ENCODE data around the gene KLF5. TPM values are rescaled to one million over a fixed set of nuclear protein-coding genes. Genes with fewer than 3 reads are reported as not detected.
"Not testable (repeated sequence)": the region's sequence is repeated elsewhere in the genome, so short reads cannot be mapped to it uniquely, and the experiment has no call there.

Gene KLF5
- total and polyA plus RNA-seq, 7 experiments from 2014 or later = 1.7 to 13.3 (median 5.5) TPM

GRCh38 chr13:73045031-73045430 lies 13.8 kb upstream of the KLF5 start:
- ATAC-seq = no peak
- Mint-ChIP-seq H3K4me3 (no peak overlapping the region), H3K27me3 (no peaks in the 10 kb centered on the region), H3K36me3 (no peaks in the 10 kb centered on the region), H3K9me3 (no peaks in the 10 kb centered on the region), H3K4me1 (no peaks in the 10 kb centered on the region), H3K27ac (no peak overlapping the region)
- no peaks in the 10 kb centered on the region for H3K4me1 ChIP-seq (ENCODE audit: control insufficient read depth in 2 of 2, insufficient read depth in 2 of 2, low read length in 2 of 2)
- no peaks in the 10 kb centered on the region for H3K27me3 ChIP-seq (ENCODE audit: control insufficient read depth in 2 of 2, insufficient read depth in 2 of 2, low read length in 2 of 2)
- H3K27ac ChIP-seq (ENCODE audit: low read depth, low read length) = no peak overlapping the region
- POLR2A ChIA-PET = no interaction called here
- no peaks in the 10 kb centered on the region for H3K36me3 ChIP-seq (ENCODE audit: control insufficient read depth in 2 of 3, insufficient read depth in 3 of 3, low read length in 3 of 3)
- H3K4me3 ChIP-seq (ENCODE audit: low read length) = no peak overlapping the region
- CTCF ChIA-PET = interaction anchor here (0.7 kb wide), 1 partner anchor 322 kb away, joined by 3 read pairs; no protein-coding TSS in a partner anchor
- intact Hi-C loops (cut with micrococcal nuclease) = no loop called here
- H3K9me3 ChIP-seq (ENCODE audit: control insufficient read depth in 2 of 3, low read length in 3 of 3) = no peaks in the 10 kb centered on the region
- no peak for DNase-seq

DNA sequence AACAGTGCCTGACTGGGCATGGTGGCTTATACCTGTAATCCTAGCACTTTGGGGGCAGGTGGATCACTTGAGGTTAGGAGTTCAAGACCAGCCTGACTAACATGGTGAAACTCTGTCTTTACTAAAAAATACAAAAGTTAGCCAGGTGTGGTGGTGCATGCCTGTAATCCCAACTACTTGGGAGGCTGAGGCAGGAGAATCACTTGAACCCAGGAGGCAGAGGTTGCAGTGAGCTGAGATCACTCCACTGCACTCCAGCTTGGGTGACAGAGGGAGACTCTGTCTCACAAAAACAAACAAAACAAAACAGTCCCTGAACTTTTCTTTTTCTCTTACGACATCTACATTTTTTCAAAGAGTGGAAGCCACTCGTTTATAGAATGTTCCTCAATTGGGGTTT lies 10.2 kb upstream of the KLF5 start:
- H3K27ac ChIP-seq (ENCODE audit: low read depth, low read length); H3K36me3 Mint-ChIP-seq; H3K4me3 ChIP-seq (ENCODE audit: low read length); H3K9me3 ChIP-seq (ENCODE audit: control insufficient read depth in 2 of 3, low read length in 3 of 3); H3K9me3 Mint-ChIP-seq; DNase-seq; ATAC-seq; H3K27ac Mint-ChIP-seq; H3K27me3 ChIP-seq (ENCODE audit: control insufficient read depth in 2 of 2, insufficient read depth in 2 of 2, low read length in 2 of 2); intact Hi-C loops (cut with micrococcal nuclease); H3K4me3 Mint-ChIP-seq; CTCF ChIA-PET; POLR2A ChIA-PET; H3K4me1 ChIP-seq (ENCODE audit: control insufficient read depth in 2 of 2, insufficient read depth in 2 of 2, low read length in 2 of 2); H3K4me1 Mint-ChIP-seq; H3K36me3 ChIP-seq (ENCODE audit: control insufficient read depth in 2 of 3, insufficient read depth in 3 of 3, low read length in 3 of 3); H3K27me3 Mint-ChIP-seq: not testable (repeated sequence)

DNA sequence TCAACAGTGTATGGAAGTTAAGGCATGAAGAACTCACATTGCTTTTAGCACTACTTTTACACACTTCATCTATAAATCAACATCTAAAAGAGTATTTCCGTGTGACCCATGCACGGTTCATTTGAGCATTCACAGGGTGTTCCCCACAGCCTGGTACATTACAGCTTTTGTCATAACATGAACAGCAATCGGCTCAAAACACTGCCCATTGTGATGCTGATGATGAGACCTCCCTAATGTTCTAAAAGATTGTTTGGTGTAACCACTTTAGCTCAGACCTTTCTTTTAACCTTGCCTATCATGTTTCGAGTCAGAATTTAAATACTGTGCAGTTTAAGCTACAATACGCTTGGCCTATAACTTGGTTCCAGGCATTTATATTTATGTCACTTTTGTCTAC lies 4.1 kb upstream of the KLF5 start:
- H3K36me3 Mint-ChIP-seq = peaks cover 0 to 8% (median 0%) of the 10 kb centered on the region in 5 donors
- intact Hi-C loops (cut with micrococcal nuclease) = loop anchor here (5.0 kb wide), 4 partner anchors 363 to 1233 kb away; partner anchors contain the start of gene KLF12 (in 1 of the 2)
- Histone ChIP-seq H3K36me3 (ENCODE audit: control insufficient read depth in 2 of 3, insufficient read depth in 3 of 3, low read length in 3 of 3) (no peaks in the 10 kb centered on the region), H3K4me3 (ENCODE audit: low read length) (no peak overlapping the region), H3K4me1 (ENCODE audit: control insufficient read depth in 2 of 2, insufficient read depth in 2 of 2, low read length in 2 of 2) (peaks cover 4 to 6% of the 10 kb centered on the region in 2 donors), H3K27me3 (ENCODE audit: control insufficient read depth in 2 of 2, insufficient read depth in 2 of 2, low read length in 2 of 2) (peaks cover 5 to 10% of the 10 kb centered on the region in 2 donors), H3K9me3 (ENCODE audit: control insufficient read depth in 2 of 3, low read length in 3 of 3) (no peaks in the 10 kb centered on the region), H3K27ac (ENCODE audit: low read depth, low read length) (no peak overlapping the region)
- H3K27me3 Mint-ChIP-seq = peaks cover 27 to 48% (median 40%) of the 10 kb centered on the region in 5 donors
- POLR2A ChIA-PET = interaction anchor here (0.7 kb wide), 1 partner anchor 64 kb away, joined by 3 read pairs; no protein-coding TSS in a partner anchor
- H3K4me1 Mint-ChIP-seq = peaks cover 0 to 13% (median 11%) of the 10 kb centered on the region in 7 donors
- CTCF ChIA-PET = interaction anchor here (1.0 kb wide), 1 partner anchor 39 kb away, joined by 3 read pairs; no protein-coding TSS in a partner anchor
- DNase-seq (no peak), ATAC-seq (no peak)
- no peak overlapping the region for H3K27ac Mint-ChIP-seq
- peaks cover 0 to 2% (median 0%) of the 10 kb centered on the region in 11 donors for H3K9me3 Mint-ChIP-seq
- H3K4me3 Mint-ChIP-seq = no peak overlapping the region

DNA sequence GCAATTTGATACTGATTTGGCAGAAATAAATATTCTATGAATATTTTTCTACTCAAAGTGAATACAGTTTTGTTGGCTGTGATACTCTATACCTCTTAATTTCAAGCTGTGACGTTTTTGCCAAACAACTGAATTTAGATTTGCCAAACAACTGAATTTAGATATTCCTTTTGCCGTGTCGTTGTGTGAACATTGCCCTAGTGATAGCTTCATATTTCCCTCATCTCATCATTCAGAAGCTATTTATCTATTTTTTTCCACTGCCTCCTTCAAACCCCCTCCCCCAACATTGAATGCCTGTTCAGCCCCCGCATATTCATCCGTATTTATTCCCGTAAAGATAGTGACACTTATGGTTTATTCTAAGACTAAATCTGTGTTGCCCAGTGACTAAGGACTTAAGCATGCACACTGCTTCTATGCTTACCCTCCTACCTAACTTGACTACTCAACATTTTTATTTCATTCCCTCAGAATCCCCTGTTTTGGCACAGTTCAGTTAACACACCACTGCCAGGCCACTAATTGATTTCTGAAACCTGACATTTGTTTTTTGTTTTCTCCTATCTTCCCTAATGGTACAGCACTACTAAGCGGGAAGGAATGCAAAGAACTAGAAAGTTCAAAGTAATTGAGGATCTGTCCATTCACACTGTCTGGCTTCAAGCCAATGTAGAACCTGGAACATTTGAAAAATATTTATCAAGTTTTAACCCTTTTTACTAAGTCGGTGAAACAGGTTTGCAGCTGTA lies 2.8 kb upstream of the KLF5 start:
- Histone ChIP-seq H3K36me3 (ENCODE audit: control insufficient read depth in 2 of 3, insufficient read depth in 3 of 3, low read length in 3 of 3) (no peaks in the 10 kb centered on the region), H3K9me3 (ENCODE audit: control insufficient read depth in 2 of 3, low read length in 3 of 3) (no peaks in the 10 kb centered on the region), H3K27ac (ENCODE audit: low read depth, low read length) (no peak overlapping the region), H3K4me1 (ENCODE audit: control insufficient read depth in 2 of 2, insufficient read depth in 2 of 2, low read length in 2 of 2) (peaks cover 4 to 10% of the 10 kb centered on the region in 2 donors), H3K4me3 (ENCODE audit: low read length) (no peak overlapping the region), H3K27me3 (ENCODE audit: control insufficient read depth in 2 of 2, insufficient read depth in 2 of 2, low read length in 2 of 2) (peaks cover 5 to 10% of the 10 kb centered on the region in 2 donors)
- no peak overlapping the region for H3K4me3 Mint-ChIP-seq
- H3K9me3 Mint-ChIP-seq = peaks cover 0 to 2% (median 0%) of the 10 kb centered on the region in 11 donors
- DNase-seq = no peak
- no peak for ATAC-seq
- H3K27me3 Mint-ChIP-seq = peaks cover 23 to 57% (median 45%) of the 10 kb centered on the region in 5 donors
- intact Hi-C loops (cut with micrococcal nuclease) = loop anchor here (5.0 kb wide), 4 partner anchors 361 to 1231 kb away; partner anchors contain the start of gene KLF12 (in 1 of the 2)
- CTCF ChIA-PET = no interaction called here
- POLR2A ChIA-PET = no interaction called here
- no peak overlapping the region for H3K27ac Mint-ChIP-seq
- peaks cover 0 to 8% (median 0%) of the 10 kb centered on the region in 5 donors for H3K36me3 Mint-ChIP-seq
- H3K4me1 Mint-ChIP-seq = peaks cover 6 to 25% (median 23%) of the 10 kb centered on the region in 7 donors

DNA sequence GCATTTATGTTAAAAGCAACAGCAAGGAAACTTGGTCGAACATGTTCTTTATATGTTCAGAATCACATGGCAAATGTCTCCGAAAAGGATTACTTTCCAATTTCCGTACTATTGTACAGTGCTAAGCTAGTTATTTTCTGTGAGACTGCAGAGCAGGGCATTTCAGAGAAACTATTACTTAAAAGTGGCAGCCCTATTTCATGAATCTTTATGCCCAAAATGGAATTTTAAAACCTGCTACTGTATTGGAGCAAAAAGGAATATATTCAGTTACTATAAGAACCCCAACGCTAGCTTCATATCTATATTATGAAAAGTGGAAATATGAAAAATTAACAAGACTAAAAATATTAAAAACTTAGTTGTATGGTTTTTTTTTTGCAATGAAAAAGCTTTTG lies 2.2 kb upstream of the KLF5 start:
- Histone ChIP-seq H3K27me3 (ENCODE audit: control insufficient read depth in 2 of 2, insufficient read depth in 2 of 2, low read length in 2 of 2) (peaks cover 5 to 10% of the 10 kb centered on the region in 2 donors), H3K4me1 (ENCODE audit: control insufficient read depth in 2 of 2, insufficient read depth in 2 of 2, low read length in 2 of 2) (peaks cover 4 to 10% of the 10 kb centered on the region in 2 donors), H3K9me3 (ENCODE audit: control insufficient read depth in 2 of 3, low read length in 3 of 3) (no peaks in the 10 kb centered on the region), H3K4me3 (ENCODE audit: low read length) (no peak overlapping the region), H3K36me3 (ENCODE audit: control insufficient read depth in 2 of 3, insufficient read depth in 3 of 3, low read length in 3 of 3) (no peaks in the 10 kb centered on the region), H3K27ac (ENCODE audit: low read depth, low read length) (no peak overlapping the region)
- Mint-ChIP-seq H3K4me3 (no peak overlapping the region), H3K9me3 (peaks cover 0 to 2% (median 0%) of the 10 kb centered on the region in 11 donors), H3K4me1 (peaks cover 6 to 26% (median 23%) of the 10 kb centered on the region in 7 donors), H3K27ac (no peak overlapping the region), H3K36me3 (peaks cover 0 to 5% (median 0%) of the 10 kb centered on the region in 5 donors), H3K27me3 (peaks cover 19 to 60% (median 40%) of the 10 kb centered on the region in 5 donors)
- no peak for DNase-seq
- no peak for ATAC-seq
- POLR2A ChIA-PET = no interaction called here
- intact Hi-C loops (cut with micrococcal nuclease) = loop anchor here (5.0 kb wide), 4 partner anchors 361 to 1231 kb away; partner anchors contain the start of gene KLF12 (in 1 of the 2)
- CTCF ChIA-PET = interaction anchor here (0.5 to 0.7 kb wide), 2 partner anchors 63 to 106 kb away, joined by 4 to 5 read pairs; no protein-coding TSS in a partner anchor

- H3K4me3 Mint-ChIP-seq = peak overlapping the region in 6 of 10 donors; percentile 82 to 92 (median 88)
Observed at GRCh38 chr13:73057284-73058063, 1.3 kb upstream of the KLF5 start.

More at GRCh38 chr13:73057284-73058063, 1.3 kb upstream of the KLF5 start:
- intact Hi-C loops (cut with micrococcal nuclease) = loop anchor here (1.0 to 5.0 kb wide), 10 partner anchors 171 to 1230 kb away; partner anchors contain the start of genes BORA (in 2 of the 2), MZT1 (in 2 of the 2), PIBF1 (in 2 of the 2) and KLF12 (in 1 of the 2)
- ChIA-PET CTCF (interaction anchor here (0.5 to 0.7 kb wide), 3 partner anchors 19 to 105 kb away, joined by 3 to 5 read pairs (median 4); no protein-coding TSS in a partner anchor), POLR2A (interaction anchor here (0.6 to 1.0 kb wide), 2 partner anchors 16 to 44 kb away, joined by 3 read pairs; no protein-coding TSS in a partner anchor)
- Histone ChIP-seq H3K27me3 (ENCODE audit: control insufficient read depth in 2 of 2, insufficient read depth in 2 of 2, low read length in 2 of 2) (peaks cover 5 to 10% of the 10 kb centered on the region in 2 donors), H3K9me3 (ENCODE audit: control insufficient read depth in 2 of 3, low read length in 3 of 3) (no peaks in the 10 kb centered on the region), H3K4me3 (ENCODE audit: low read length) (no peak overlapping the region), H3K27ac (ENCODE audit: low read depth, low read length) (no peak overlapping the region), H3K4me1 (ENCODE audit: control insufficient read depth in 2 of 2, insufficient read depth in 2 of 2, low read length in 2 of 2) (peaks cover 4 to 10% of the 10 kb centered on the region in 2 donors), H3K36me3 (ENCODE audit: control insufficient read depth in 2 of 3, insufficient read depth in 3 of 3, low read length in 3 of 3) (no peaks in the 10 kb centered on the region)
- peak overlapping the region in 1 of 9 donors; percentile 90 for H3K27ac Mint-ChIP-seq
- H3K9me3 Mint-ChIP-seq = peaks cover 0 to 2% (median 0%) of the 10 kb centered on the region in 11 donors
- ATAC-seq = no peak
- H3K4me1 Mint-ChIP-seq = peaks cover 6 to 32% (median 23%) of the 10 kb centered on the region in 7 donors
- peaks cover 0 to 6% (median 0%) of the 10 kb centered on the region in 5 donors for H3K36me3 Mint-ChIP-seq
- peaks cover 19 to 60% (median 40%) of the 10 kb centered on the region in 5 donors for H3K27me3 Mint-ChIP-seq
- no peak for DNase-seq

Measured in naive thymus-derived CD4-positive, alpha-beta T cell (primary cell).